NCI-H1048 (cell line): ENCODE measurements around the gene ELL3.
"Not testable (repeated sequence)": the region's sequence is repeated elsewhere in the genome, so short reads cannot be mapped to it uniquely, and the experiment has no call there.

ENCODE experiments used
- DNase-seq: peaks from one replicate; lab custom pipeline; 2025; lab: John Stamatoyannopoulos, UW

The ELL3 gene

DNA sequence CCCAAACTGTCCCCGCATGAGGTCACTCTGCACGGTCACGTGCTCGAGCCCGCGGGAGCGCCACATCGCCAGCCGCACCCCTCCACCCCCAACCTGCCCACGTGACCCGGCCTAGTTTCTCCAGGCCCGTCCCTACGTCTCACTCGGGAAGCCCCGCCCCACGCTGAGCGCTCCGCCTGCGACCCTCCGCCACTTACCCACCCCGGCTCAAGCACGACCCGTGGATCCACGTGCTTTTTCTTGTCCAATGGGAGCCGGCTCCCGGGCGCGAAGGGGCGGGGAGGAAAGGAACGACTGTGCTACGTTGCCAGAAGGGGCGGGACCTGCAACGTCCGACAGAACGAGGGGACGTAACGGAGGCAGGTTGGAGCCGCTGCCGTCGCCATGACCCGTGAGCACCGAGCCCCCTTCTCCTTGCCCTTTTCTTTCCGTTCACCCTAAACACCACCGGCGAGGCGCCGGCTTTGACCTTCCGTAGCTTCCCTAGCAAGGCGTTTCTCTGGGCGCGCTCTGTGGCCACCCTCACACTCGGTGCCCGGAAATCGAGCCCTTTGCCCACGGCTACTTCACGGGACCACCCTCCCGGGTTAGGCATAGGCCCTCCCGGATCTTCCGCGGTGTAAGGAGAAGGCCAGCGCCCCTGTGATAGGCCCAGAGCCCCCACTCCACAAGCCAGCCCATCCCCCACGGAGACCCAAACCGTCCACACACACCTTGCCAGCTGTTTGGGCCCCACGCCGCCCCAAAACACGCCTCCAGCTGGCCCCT, 15.4 kb upstream of the ELL3 start, which contains the start of gene SERF2:
Gene SERF2, plus strand, starts transcription at position 328 of the 768 bp plus-strand sequence. Its CDS starts 57 bp downstream, at position 385.
- peak; percentile 96 for DNase-seq

DNA sequence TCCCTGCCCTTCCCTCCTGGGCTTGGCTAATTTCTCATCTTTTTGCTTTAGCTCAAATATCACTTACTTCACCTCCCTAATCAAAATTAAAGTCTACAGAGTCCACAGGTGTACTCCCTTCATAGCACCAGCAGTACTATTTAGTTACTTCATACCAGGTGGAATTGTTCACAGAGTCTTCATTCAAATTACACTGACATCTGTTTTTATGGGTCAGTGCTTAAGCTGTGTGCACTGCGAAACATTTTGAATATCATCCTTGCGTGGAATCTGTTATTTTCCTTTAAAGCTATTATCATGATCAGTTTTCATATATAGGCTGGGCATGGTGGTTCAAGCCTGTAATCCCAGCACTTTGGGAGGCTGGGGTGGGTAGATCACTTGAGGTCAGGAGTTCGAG, 12.6 kb upstream of the ELL3 start:
- no peak for DNase-seq

DNA sequence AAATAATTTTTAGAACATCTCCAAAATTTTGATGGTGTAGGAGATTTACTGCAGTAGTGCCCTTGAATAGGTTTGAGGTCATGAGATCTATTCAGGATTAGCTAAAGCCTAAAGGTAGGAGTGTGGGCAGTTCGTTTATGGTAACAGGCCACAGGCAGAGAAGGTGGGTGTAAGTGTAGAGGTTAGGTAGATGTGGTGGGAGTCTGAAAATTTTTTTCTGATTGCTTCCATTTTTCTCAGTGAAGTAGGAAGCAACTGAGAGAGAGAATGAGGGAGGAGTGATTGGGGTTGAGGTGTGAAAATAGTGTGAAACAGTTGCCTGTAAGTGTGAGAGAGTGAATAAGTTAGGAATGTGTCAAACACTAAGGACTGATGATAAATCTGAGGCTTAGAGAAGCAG, 2.2 kb upstream of the ELL3 start:
- no peak for DNase-seq

DNA sequence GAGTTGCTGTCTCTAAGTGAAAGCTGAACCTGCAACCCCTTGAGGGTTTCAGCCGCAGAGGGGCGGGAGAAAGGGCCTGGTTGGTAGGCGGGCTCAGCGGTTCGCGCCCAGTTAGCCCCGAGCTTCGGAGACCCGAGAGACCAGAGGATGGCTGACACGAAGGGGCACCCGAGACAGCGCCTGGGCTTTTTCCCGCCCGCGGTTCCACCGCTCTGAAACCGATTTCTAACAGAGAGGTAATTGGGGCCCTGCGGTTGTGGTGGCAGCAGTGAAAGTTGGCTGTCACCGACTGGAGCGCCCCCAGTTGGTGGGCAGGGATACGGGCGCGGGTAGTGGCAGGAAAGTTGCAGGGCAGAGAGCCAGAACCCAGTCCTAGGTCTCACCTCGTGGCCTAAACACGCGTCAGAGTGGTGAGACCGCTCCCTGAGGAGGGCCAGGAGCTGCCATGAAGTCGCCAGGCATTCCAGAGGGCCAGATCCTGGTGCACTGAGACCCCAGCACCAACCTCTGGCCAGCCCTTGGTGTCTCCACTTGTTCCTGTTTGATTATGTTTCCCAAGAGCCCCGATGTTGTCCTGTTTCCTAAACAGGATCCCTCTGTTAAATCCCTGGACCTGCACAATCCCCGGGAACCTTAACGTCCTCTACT, 625 bp upstream of the ELL3 start:
- DNase-seq, result peak; percentile 71

DNA sequence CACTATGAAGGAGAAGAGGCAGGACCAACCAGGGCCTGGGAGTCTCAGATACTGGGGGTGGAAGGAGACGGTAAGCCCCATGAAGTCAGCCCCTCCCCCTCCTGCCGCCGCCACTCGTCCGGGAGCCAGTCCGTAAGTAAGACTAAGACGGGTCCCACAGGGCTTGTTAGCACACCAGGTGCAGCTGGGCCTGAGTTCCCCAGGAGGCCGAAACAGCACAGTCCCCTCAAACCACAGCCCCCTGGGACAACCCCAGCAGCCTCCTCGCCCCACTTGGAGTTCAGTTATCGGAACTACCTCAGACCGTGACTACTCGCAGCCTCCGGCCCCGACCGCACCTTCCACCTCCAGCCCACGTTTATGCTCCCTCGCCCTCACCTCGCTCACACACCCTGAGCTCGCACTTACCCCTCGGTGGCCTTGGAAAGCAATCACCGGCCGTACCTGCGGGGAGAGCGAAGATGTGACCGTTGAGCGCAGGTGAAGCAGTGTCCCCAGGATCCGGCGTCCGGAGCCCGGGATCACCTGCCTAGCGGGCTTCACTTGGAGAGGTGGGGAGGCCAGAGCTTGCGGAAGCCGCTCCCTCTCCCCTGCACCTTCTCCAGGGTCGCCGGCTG, 557 bp downstream of the ELL3 start:
- DNase-seq, result no peak

DNA sequence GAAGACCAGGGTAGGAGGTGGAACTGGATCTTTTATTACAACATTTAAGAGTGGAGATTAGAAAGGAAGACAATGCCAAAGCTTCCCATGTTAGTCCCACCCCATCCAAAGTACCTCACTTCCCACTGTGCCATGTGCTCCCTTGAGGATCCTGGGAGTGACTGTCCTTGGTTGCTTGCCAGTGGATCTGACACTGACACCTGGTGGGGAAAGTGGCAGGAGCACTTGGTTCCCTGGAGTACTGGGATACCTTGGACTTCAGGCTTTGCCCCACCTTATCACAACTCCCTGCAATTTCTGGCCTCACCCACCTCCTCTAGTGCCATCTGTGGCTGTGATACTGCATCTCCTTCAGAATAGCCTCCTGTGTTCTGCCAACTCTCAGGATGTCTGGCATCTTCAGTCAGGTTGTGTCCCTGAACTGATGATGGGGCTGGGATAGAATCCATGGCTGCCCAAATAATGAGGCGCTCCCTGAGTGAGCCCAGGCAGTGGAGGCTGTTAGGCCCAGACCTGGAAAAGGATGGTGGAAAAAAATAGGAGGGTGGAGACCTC, 1.3 kb downstream of the ELL3 start:
- peak; percentile 11 for DNase-seq

DNA sequence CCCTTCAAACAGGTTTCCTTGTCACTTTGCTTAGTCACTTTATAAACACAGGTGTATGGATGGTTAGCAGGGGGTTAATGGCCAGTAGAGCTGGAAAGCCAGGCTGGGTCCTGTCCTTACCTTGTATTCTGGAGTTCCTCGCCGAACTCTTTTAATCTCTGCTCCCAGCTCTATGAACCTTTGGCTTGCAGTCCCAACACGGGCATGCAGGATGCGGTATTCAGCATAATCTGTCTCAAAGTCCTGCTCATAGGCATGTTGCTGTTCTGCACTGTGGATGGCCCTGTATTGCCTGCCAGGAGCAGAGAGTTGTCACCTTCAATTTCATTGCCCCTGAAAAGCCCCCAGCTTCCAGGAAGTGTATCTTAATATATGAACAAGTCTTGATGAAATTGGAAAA, 2.7 kb downstream of the ELL3 start:
- no peak for DNase-seq

DNA sequence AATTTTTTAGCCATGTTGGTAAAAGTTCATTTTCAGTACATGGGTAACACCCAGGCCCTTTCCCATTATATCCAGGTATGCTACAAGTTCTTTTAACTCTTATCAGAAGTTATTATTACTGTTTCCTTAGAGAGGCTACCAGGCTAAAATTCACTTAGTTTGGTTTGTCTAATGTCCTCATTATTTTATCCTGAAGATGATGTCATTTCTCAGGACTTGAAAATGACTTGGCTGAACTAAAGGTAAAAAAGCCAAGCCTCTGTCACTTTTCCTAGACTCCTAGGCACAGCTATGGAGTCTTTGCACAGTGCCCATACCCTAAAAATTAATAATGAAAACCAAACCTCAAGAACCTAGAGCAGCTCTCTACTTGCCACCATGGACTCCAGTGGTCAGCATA, 4.1 kb downstream of the ELL3 start:
- DNase-seq, result no peak

DNA sequence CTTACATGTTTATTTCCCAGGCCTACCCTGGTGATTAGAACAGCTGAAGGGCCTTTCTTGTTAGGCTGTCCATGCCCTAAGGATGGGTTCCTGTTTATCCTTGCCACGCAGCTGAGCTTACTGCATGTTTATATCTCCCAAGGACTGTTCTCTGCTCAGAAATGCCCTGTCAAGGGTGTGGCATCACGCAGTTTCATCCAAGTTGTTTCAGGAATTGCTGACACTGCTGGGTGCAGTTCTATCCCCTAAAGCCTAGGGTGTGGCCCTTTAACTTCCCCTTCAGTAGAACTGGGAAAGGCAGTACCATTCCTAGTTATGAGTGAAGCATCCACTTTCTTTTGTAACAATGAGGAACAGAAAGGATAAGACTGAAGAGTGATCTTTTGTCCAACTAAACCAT, 5.0 kb downstream of the ELL3 start:
- no peak for DNase-seq

DNA sequence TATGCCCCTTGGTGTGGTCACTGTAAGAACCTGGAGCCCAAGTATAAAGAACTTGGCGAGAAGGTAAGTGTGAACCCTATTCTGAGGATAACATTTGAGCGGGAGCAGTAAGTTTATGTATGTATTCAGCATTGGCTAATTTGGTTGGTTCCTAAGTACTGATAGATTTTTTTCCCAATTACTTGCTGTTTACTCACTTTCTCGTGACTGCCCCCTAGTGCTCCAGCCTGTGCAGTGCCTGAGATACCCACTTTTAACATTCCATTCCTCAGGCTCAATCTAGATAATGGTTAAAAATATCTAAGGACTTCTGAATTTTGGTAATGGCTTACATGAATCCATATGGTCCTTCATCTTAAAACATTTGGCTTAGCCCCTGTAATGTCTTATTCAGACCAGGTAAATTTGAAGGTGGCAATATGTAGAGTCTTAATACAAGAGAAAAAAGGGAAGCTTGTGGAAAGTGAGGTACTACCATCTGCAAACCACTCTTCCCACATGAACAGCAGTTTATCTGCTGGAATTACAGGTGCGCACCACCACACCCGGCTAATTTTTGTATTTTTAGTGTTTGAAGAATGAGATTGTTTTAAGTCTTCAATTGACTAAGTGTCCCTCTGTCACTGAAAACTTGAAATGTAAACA, 7.1 kb downstream of the ELL3 start:
- DNase-seq, result no peak

DNA sequence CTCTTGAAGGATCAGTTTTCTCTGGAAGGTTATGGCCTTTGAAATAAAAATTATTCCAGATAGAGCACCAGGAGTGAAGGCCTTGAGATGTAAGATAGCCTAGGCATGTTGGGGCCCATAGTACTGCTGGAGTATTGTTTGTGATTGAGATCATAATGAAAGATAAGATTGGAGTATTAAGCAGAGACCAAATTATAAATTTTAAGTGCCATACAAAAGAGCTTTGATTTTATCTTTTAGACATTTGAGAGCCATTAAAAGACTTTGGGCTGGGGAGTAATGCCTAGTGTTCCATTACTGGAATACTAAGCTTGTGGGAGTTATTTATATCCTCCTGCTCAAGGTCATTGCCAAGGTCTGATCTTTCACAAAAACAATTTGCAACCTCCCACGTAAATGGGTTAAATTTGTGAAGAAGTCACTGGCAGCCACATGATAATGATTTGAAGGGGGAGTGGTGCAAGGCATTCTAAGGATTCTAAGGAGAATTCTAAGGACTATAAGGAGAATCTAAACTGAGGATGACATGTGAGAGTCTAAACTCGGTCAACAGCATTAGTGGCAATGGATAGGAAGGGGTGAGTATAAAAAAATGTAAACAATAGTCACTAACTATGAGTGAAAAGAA, 12.8 kb downstream of the ELL3 start:
- no peak for DNase-seq

DNA sequence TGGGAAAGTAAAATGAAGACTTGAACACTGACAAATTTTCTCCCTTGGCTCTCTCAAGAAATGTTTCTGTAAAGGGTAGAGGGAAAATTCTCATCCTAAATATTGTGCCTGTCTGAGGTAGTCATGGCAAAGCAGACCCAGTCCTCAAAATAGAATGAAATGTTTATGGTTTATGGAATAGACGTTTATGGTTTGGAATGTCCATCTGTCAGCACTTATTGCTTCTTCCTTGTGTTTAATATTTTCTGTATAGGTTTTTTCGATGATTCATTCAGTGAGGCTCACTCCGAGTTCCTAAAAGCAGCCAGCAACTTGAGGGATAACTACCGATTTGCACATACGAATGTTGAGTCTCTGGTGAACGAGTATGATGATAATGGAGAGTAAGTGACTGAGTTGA, 13.9 kb downstream of the ELL3 start:
- DNase-seq, result no peak

DNA sequence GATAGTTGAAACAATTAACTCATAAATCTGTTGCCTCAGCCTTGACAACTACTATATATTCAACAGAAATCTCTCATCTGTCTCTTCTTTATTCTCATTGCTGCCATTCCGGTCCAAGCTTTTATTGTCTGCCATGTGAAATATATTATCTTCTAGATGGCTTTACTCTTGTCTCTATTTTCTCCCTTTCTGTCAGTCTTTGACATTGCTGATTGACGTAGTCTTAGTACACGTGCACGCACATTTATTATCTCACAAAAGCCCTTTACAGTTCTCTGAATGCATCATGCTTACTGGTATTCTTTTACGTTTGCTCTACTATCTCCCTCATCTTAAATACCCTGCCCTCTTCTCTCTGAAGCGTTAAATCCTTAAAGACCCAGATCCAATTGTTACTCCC, 24.9 kb downstream of the ELL3 start:
- DNase-seq, result no peak

DNA sequence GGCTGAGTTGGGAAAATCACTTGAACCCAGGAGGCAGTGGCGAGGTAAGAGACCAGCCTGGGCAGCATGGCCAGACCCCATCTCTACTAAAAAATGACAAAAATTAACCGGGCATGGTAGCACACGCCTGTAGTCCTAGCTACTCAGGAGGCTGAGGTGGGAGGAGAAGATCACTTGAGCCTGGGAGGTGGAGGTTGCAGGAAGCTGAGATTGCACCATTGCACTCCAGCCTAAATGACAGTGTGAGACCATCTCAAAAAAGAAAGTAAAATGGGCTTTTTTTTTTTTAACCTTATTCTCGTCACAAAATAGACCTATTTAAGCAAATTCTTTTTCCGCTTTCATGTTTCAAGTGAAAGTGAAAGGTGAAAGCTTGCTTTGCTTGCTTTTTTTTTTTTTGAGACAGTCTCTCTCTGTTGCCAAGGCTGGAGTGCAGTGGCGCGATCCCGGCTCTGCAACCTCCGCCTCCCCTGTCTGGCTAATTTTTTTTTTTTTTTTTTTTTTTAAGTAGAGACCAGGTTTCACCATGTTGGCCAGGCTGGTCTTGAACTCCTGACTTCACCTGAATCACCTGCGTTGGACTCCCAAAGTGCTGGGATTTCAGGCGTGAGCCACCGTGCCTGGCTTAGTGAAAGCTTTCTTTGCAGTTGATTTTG, 26.9 kb downstream of the ELL3 start:
- DNase-seq, result no peak

DNA sequence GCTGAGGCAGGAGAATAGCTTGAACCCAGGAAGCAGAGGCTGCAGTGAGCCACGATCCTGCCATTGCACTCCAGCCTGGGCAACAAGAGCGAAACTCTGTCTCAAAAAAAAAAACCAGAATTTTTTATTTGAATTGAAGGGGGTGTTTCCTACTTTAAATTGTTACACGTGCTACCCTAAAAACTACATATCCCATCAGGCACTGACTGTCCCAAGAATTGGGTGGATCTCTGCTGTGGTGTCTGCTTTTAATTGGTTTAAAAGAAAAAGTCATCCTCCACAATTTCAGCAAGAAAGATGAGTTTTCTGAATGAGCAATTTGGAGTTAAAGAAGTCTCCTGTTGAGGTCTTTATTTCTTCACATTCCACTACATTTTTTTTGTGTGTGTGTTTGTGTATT, 28.4 kb downstream of the ELL3 start:
- no peak for DNase-seq

DNA sequence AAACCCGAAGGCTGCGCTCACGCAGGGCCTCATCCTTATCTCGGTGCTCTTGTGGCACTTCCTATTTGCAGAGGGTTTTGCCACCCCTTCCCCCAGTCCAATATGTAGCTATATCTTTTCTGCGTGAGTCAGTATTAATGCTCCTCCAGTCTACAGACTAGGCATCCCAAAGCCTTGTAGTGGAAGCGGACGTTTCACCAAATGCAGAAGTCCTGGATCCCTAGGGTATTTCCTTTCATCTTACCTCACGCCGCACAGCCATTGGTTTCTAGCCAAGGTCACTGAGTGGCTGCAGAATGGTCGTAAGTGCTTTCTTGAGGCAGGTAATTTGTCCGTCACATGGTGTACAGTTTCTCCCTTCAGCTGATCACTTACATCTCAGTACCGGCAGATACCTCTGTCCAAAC, 29.9 kb downstream of the ELL3 start:
- not testable (repeated sequence) for DNase-seq

DNA sequence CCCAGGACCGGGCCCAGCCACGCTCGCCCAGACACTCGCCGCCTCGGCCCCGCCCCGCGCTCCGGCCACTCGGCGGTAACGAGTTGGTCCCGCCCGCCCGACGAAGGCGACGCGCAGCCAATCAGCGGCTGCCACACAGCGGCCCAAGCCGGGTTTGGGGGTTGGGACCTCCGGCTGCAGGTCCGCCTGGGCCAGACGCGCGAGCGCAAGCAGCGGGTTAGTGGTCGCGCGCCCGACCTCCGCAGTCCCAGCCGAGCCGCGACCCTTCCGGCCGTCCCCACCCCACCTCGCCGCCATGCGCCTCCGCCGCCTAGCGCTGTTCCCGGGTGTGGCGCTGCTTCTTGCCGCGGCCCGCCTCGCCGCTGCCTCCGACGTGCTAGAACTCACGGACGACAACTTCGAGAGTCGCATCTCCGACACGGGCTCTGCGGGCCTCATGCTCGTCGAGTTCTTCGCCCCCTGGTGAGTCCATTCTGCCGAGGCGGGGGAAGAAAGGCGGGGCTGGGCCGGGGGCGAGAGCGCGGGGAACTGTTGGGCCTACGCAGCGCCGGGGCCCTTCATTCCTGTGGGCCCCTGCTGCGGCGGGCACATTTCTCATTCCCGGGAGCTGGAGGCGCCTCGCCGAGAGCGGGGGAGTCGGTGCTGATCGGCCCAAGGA, 30.4 kb downstream of the ELL3 start, which contains the start of gene PDIA3:
Gene PDIA3, plus strand, starts transcription at position 194 of the 658 bp plus-strand sequence. Its CDS starts 102 bp downstream, at position 296.
- peak; percentile 59 for DNase-seq

DNA sequence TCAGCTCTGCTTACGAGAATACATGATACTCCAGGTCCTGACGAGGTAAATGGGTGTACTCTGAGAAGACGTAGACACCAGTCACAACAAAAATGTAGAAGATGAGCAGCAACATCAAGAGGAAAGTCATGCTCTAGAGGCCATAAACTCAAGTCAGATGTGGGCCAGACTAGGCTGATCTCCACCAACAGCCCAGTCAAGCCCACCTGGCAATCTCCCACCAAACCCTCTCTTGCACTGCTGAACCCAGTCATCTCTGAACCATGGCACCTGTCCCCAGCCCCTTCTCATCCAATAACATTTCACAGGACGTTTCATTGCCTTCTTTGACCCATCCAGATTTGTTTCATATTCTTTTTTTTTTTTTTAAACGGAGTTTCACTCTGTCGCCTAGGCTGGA, 41.4 kb downstream of the ELL3 start:
- no peak for DNase-seq

DNA sequence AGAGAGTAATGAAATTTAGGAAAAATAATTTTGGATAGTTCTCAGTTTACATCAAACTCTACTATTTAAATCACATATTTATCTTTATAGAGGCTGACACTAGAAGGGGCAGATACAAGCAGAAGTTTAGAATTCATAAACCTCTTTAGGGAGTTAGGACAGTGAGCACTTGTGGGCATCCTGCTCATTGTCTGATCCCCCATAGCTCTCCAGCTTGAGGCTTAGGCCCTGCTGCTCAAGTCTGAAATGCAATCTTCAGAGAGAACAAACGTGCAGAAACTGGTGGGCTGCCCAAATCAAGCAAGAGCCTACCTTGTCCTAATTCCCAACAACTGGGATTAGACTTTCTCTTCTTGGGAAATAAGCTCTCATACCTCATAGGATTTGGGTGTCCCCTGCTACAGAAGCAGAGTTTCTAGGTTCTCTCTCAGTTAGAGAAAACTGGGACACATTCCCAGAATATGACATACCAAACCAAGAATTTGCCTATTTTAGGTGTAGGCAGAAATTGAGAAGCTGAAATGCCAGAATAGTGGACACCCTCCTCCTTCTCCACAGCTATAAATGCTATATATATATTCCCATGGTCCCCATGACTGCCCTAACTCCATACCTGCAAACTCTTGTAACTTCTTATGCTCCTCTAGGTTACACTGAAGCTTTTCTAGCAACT, 48.6 kb downstream of the ELL3 start:
- not testable (repeated sequence) for DNase-seq

DNA sequence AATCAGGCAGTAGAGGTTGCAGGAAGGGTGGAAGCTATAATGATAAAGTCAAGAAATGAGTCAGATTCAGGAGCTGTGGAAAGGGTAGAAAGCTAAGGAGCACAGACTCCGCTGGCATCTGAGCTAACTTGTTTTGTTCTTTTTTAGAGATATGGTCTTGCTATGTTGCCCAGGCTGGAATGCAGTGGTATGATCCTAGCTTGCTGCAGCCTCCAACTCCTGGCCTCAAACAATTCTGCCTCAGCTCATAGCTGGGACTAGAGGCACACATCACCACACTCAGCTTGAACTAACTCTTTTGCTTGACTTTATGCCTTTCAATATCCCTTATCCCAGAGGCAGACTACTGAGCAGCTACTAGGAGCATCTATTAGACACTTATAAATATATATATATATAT, 50.5 kb downstream of the ELL3 start:
- DNase-seq, result not testable (repeated sequence)
